ENCODE data around the gene RPN1. TPM values are rescaled to one million over a fixed set of nuclear protein-coding genes. Genes with fewer than 3 reads are reported as not detected.
"Not testable (repeated sequence)": the region's sequence is repeated elsewhere in the genome, so short reads cannot be mapped to it uniquely, and the experiment has no call there.

RPN1 gene
- total RNA-seq, 1 donor from 2014 or later: 119 TPM

DNA sequence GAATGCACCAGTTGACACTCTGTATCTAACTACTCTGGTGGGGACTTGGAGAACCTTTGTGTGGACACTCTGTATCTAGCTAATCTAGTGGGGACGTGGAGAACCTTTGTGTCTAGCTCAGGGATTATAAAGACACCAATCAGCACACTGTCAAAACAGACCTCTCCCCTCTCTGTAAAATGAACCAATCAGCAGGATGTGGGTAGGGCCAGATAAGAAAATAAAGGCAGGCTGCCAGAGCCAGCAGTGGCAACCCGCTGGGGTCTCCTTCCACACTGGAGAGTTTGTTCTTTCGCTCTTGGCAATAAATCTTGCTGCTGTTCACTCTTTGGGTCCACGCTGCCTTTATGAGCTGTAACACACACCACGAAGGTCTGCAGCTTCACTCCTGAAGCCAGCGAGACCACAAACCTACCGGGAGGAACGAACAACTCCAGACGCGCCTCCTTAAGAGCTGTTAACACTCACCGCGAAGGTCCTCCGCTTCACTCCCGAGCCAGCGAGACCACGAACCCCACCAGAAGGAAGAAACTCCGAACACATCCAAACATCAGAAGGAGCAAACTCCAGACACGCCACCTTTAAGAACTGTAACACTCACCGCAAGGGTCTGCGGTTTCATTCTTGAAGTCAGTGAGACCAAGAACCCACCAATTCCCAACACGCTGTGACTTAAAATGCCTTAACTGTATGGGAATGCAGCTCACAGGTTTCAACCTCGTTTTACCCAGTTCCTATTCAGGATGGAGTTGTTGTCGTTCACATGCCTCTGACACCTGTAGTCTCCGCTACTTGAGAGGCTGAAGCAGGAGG is 3.6 kb upstream of the RPN1 start:
- intact Hi-C loops (cut with DNase I); ATAC-seq: not testable (repeated sequence)

DNA sequence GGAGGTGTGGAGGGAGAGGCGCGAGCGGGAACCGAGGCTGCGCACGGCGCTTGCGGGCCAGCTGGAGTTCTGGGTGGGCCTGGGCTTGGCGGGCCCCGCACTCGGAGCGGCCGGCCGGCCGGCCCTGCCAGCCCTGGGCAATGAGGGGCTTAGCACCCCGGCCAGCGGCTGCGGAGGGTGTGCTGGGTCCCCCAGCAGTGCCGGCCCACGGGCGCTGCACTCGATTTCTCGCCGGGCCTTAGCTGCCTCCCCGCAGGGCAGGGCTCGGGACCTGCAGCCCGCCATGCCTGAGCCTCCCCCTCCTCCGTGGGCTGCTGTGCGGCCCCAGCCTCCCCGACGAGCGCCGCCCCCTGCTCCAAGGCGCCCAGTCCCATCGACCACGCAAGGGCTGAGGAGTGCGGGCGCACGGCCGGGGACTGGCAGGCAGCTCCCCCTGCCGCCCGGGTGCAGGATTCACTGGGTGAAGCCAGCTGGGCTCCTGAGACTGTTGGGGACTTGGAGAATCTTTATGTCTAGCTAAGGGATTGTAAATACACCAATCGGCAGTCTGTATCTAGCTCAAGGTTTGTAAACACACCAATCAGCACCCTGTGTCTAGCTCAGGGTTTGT is 2.9 kb upstream of the RPN1 start:
- intact Hi-C loops (cut with DNase I); ATAC-seq: not testable (repeated sequence)
- DNase-seq (ENCODE audit: missing footprints): peak; percentile 86

More for the DNA sequence above, 3.6 kb upstream of the RPN1 start:
- not testable (repeated sequence) for DNase-seq (ENCODE audit: missing footprints)

GRCh38 chr3:128648940-128649663 is 1.5 kb downstream of the RPN1 start:
- ATAC-seq: no peak
- intact Hi-C loops (cut with DNase I): loop anchor here (2.0 kb wide), 1 partner anchor 30 kb away; no protein-coding TSS in a partner anchor
- DNase-seq (ENCODE audit: missing footprints): no peak

GRCh38 chr3:128648402-128648801 is 2.2 kb downstream of the RPN1 start:
- DNase-seq (ENCODE audit: missing footprints): no peak
- ATAC-seq: no peak
- intact Hi-C loops (cut with DNase I): loop anchor here (2.0 kb wide), 1 partner anchor 30 kb away; no protein-coding TSS in a partner anchor

GRCh38 chr3:128647307-128647706 is 3.3 kb downstream of the RPN1 start:
- intact Hi-C loops (cut with DNase I): no loop called here
- no peak for ATAC-seq
- DNase-seq (ENCODE audit: missing footprints): no peak

- DNase-seq (ENCODE audit: missing footprints): no peak
- intact Hi-C loops (cut with DNase I): no loop called here
- no peak for ATAC-seq
These were observed 16.5 kb downstream of the RPN1 start for GRCh38 chr3:128634075-128634611.

- no peak for DNase-seq (ENCODE audit: missing footprints)
- ATAC-seq: no peak
- intact Hi-C loops (cut with DNase I): no loop called here
These were observed 18.3 kb downstream of the RPN1 start for GRCh38 chr3:128632301-128632700.

- ATAC-seq: no peak
- no peak for DNase-seq (ENCODE audit: missing footprints)
- intact Hi-C loops (cut with DNase I): no loop called here
These were observed 20.7 kb downstream of the RPN1 start for GRCh38 chr3:128629936-128630335.

- no peak for DNase-seq (ENCODE audit: missing footprints)
- no peak for ATAC-seq
- intact Hi-C loops (cut with DNase I): no loop called here
These were observed 25.1 kb downstream of the RPN1 start for GRCh38 chr3:128625409-128625945.

GRCh38 chr3:128624526-128625138 is 26.0 kb downstream of the RPN1 start:
- peak; percentile 54 for ATAC-seq
- intact Hi-C loops (cut with DNase I): no loop called here
- DNase-seq (ENCODE audit: missing footprints): no peak

DNA sequence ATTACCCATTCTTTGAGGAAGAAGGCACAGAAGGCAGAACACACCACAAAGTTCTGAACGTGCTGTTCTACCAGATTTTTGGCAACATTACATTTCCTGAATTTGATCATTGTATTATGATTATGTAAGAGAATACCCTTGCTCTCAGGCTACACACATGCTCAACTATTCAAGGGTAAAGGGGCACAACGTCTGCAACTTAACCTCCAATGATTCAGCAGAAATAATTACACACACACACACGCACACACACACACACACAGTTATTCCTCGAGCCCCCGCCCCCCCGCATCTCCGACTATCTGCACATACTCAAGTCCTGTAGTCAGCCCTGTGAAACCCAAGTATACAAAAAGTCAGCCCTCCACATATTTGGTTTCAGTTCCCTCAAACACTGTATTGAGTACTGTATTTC is 26.8 kb downstream of the RPN1 start:
- intact Hi-C loops (cut with DNase I): no loop called here
- peak; percentile 22 for ATAC-seq
- DNase-seq (ENCODE audit: missing footprints): no peak

- DNase-seq (ENCODE audit: missing footprints) (no peak), ATAC-seq (no peak)
- intact Hi-C loops (cut with DNase I): no loop called here
These were observed 28.7 kb downstream of the RPN1 start for GRCh38 chr3:128621931-128622330.

- DNase-seq (ENCODE audit: missing footprints) (no peak), ATAC-seq (no peak)
- intact Hi-C loops (cut with DNase I): no loop called here
These were observed 29.4 kb downstream of the RPN1 start for GRCh38 chr3:128621234-128621633.

- intact Hi-C loops (cut with DNase I): no loop called here
These were observed 30.3 kb downstream of the RPN1 start for GRCh38 chr3:128620268-128620691.

GRCh38 chr3:128619146-128619890 is 31.3 kb downstream of the RPN1 start:
- no peak for ATAC-seq
- intact Hi-C loops (cut with DNase I): loop anchor here (2.0 to 5.0 kb wide), 3 partner anchors 29 to 228 kb away; no protein-coding TSS in a partner anchor
- no peak for DNase-seq (ENCODE audit: missing footprints)

More at GRCh38 chr3:128620268-128620691, 30.3 kb downstream of the RPN1 start:
- ATAC-seq: no peak
- DNase-seq (ENCODE audit: missing footprints): peak; percentile 69

DNA sequence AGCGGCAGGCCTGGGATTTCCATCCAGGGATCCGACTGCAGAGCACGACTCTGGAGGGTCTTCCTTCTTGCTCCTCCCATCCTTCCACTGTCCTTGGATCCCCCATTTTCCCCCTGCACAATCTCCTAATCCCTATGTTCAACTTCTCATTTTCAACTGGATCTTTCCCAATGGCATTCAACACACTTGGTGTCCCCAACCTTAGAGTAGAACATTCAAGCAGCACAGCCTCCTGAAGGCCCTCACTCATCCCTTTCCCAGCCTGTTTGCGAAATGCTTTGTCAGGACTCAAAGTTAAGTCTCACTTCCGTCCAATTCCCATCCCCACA is 32.3 kb downstream of the RPN1 start:
- intact Hi-C loops (cut with DNase I): loop anchor here (2.0 to 5.0 kb wide), 3 partner anchors 30 to 229 kb away; no protein-coding TSS in a partner anchor
- DNase-seq (ENCODE audit: missing footprints) (no peak), ATAC-seq (no peak)

DNA sequence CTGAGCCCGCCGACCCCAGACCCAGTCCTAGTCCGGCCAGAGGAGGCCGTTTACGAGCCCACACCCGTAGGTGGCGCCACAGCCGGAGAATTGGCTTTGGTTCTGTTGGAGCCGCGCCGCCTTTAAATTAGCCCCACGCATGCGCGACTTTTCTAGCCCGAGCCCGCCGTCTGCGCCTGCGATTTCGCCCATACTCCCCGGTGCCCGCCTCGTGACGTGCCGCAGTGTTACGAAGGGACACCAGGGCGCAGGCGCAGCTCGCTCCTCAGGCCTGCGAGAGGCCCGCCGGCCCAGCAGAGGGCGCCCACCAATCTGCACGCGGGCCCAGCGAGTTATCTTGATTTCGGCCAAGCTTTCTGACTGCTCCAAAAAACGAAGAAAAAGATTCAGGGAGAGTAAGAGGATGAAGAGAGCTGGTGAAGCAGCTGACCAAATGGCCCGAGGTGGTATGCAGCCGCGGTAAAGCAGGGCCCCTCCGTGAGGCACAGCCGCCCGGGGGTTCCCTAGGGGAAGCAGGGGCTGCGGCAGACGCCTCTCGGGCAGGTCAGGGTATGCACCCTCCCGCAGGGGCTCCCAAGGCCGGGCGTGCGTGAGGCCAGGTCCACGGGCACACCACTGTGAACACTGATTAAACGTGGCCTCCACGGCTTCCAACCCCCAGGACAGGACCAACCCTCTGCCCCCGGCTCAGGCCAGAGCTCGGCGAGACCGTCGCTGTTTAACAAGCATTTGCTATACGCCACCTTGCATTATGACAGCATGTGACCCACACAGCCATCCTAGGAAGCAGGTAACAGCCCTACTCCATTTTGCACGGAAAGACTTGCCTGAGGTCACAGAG is 32.8 kb downstream of the RPN1 start:
- ATAC-seq: peak; percentile 98
- intact Hi-C loops (cut with DNase I): loop anchor here (2.0 to 5.0 kb wide), 4 partner anchors 31 to 230 kb away; no protein-coding TSS in a partner anchor
- peak; percentile 100 for DNase-seq (ENCODE audit: missing footprints)

All from Right ventricle myocardium inferior (tissue), 1 donor.